Erythroblast (primary cell): ENCODE results near the gene TMPRSS6.

Source experiments
- GATA1 ChIP-seq: IDR thresholded peaks from 2 replicates; pipeline ENCODE4 v1.6.1; 2011; ENCODE audit warnings: low read depth, mild to moderate bottlenecking, control low read depth, low read length, moderate library complexity
- POLR2A ChIP-seq: IDR thresholded peaks from 2 replicates; pipeline ENCODE4 v1.6.1; 2011; ENCODE audit warnings: mild to moderate bottlenecking, low read length

DNA sequence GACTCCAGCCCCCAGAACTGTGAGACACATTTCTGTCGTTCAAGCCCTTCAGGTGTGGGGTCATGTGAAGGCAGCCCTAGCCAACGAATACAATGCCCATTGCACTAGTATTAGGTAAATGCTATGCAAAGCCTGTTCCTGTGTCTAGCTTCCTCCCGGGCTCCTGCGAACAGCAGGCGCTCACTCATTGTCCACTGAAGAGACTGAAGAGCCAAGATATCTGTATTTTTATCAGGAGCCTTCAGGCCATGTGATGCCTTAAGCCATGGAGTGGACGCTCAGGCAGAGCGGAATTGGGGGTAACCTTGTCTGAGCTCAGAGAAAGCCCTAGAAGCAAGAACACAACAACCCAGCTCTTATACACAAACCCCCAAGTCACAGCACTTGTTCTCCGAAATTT, 4.2 kb upstream of the TMPRSS6 start:
- TF ChIP-seq POLR2A (no peak), GATA1 (no peak)
